HG03439 (cell line): ENCODE results near the gene DRC7.
"Not testable (repeated sequence)": the region's sequence is repeated elsewhere in the genome, so short reads cannot be mapped to it uniquely, and the experiment has no call there.

Source experiments
- ATAC-seq: cut with Tn5 transposase; IDR thresholded peaks from one replicate; pipeline ENCODE4 v1.9.1; 2021; ENCODE audit warnings: mild to moderate bottlenecking, moderate library complexity; ENCODE audit not compliant: unreplicated experiment

The DRC7 gene

DNA sequence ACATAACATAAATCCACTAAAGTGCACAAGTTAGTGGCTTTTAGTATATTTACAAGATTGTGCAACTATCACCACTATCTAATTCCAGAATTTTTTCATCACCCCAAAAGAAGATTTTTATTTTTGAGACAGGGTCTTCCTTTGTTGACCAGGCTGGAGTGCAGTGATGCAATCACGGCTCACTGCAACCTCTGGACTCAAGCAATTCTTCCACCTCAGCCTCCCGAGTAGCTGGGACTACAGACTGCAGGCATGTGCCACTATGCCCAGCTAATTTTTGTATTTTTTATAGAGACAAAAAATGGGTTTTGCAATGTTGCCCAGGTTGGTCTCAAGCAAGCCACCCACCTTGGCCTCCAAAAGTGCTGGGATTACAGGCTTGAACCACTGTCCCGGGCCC is 15.1 kb downstream of the DRC7 start:
- no peak for ATAC-seq

DNA sequence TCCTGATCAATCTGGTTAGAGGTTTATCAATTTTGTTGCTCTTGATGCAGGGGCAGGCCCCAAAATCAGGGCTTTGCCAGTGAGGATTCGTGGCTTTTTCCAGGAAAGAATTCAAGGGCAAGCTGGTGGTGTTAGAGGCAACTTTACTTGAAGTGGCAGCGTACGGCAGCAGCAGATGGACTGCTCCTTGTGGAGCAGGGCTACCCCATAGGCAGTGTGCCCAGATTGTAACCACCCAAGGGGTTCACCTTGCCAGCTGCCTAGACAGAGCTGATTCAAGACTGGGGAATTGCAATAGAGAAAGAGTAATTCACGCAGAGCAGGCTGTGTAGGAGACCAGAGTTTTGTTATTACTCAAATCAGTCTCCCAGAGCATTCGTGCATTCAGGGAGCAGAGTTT is 16.7 kb downstream of the DRC7 start:
- ATAC-seq: no peak

DNA sequence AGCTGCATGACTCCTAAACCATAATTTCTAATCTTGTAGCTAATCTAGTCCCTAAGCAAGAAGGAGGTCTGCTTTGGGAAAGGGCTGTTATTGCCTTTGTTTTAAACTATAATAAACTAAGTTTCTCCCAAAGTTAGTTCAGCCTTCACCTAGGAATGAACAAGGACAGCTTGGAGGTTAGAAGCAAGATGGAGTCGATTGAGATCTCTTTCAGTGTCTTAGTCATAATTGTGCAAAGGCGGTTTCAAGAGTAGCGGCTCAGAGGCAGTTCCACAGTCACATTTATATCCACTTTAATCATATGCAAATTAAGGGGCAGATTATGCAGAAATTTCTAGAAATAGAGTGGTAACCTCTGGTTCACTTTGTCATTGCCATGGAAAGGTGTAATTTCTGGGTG is 17.4 kb downstream of the DRC7 start:
- ATAC-seq: no peak

DNA sequence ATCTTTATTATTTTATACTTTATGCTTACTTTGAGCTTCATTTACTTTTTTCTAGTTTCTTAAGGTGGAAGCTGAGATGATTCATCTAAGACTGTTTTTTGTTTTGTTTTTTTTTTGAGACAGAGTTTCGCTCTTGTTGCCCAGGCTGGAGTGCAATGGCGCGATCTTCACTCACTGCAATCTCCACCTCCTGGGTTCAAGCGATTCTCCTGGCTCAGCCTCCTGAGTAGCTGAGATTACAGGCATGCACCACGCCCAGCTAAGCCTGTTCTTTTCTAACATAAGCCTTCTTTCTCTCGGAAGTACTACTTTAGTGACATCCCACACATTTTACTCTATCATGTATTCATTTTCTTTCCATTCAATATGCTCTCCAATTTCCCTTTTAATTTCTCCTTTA is 18.0 kb downstream of the DRC7 start:
- ATAC-seq: not testable (repeated sequence)

DNA sequence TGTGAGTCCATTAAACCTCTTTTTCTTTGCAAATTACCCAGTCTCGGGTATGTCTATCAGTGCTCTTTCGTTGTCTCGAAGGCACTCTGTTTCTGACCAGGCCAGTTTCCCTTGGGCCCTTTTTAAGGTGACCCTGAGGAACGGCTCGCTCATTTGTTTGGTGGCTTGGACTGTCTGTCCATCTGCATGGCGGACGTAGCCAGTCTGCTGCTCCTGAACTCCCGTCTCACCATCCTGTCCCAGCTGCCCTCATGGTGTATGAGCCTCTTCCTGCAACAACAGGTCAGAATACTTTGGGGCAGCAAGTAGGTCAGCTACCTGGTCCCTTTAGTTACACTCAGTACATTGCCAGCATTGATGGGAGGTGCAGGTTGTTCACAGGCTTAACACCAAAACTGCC is 19.0 kb downstream of the DRC7 start:
- no peak for ATAC-seq

DNA sequence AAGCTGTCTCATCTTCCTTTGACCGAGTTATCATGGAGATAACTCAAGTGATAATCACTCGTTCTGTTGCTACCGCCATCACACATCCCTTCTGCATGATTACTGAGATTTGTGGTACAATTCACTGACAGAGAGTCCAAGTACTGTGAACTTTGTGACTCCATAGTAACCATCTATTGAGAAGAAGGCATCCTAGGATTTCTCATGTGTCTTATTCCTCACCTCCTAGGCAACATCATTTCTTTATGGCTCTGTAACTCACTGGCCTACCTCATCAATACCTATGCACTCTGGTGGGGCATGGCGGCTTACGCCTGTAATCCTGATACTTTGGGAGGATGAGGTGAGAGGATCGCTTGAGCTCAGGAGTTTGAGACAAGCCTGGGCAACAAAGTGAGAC is 19.4 kb downstream of the DRC7 start:
- ATAC-seq: no peak

DNA sequence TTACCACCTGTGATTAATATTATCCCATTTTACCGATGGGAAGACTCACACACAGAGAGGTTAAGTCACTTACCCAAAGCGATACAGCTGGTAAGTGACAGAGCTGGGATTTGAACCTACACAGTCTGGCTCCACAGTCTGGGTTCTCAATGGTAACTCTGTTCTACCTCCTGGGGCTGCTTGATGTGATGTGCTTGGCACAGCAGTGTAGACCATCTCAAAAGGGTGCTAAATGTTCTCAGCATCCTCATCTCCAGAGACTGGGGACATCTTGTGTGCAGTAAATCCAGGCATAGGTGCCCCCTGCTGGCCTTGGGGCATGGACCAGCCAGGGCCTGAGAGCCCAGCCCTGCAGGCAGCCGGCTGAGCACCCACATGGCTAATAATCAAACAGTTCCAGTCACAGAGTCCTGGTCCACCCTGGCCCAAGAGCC is 25.6 kb downstream of the DRC7 start:
- ATAC-seq: no peak

DNA sequence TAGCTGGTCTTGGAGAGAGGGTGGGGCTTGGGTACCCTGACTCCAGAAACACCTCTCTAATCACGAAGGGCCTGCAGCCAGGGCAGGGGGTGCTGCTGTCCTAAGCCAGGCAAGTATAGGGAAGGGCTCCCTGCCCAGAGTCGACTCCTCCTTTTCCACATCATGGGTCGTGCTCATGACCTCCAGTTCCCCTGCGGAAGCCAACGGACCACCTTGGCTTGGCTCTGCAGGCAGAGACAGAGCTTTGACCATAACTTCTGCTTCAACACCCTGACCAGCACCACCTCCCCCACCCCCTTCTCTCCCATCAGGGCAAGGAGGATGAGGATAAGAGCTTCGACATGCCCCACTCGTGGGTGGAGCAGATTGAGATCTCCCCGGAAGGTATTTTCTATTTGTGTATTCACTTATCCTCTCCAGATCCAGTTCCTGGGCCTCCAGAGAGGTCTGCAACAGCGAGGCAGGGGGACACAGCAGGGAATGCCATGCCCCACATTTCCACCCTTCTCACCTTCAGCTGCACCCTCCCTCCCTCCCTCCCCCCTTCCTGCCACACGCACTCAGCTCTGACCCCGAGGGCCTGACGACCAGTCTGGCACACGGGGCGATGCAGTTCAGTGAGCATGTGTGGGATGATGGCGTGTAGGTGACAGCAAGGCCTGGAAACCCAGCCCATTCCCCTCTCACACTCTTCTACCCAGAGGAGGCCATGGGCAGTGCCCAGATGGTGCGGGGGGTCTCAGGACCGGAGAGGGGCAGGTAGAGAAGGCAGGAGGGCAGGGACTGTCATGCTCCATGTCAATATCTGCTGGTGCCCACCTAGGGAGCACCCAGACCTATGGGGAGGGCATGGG is 27.0 kb downstream of the DRC7 start:
- no peak for ATAC-seq

DNA sequence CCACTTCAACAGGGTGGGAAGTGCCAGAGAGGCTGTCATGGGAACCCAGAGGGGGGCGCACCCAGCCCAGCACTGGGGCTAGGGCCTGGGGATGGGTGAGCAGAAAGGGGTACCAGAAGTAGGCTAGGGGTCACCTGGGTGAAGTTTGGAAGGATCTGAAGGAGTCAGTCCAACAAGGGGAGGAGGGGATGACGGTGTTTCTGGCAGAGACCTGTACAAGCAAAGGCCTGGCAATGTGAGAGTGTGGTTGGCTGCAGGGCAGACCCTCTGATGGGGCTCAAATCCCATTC is 27.5 kb downstream of the DRC7 start:
- ATAC-seq: no peak

DNA sequence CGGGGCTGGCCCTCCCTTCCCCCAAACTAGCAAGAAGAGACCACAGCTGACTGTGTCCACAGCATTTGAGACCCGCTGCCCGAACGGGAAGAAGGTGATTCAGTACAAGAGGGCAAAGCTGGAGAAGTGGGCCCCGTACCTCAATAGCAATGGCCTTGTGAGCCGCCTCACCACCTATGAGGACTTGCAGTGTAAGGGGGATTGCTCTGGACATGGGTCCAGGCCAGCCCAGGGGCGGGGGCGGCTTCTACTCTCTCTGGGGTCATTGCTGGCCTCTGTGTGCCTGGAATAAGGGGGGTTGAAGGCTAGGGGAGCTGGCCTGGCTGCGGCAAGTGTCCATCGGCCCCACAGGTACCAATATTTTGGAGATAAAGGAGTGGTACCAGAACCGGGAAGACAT is 28.0 kb downstream of the DRC7 start:
- no peak for ATAC-seq

DNA sequence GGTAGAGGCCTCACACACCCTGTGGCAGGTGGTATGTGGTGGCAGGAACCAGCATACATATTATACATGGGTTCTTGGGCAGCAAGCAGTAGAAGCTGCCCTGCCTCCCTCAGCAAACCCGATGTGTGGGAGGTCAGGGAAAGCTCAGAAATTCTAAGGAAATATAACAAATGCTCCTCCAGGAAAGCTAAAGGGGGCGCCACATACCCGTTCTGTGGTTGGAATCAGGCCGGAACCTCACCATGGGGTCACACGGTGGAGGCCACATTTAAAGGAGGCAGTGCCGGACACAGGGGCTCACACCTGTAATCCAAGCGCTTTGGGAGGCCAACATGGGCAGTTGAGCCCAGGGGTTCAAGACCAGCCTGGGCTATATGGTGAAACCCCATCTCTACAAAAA is 28.6 kb downstream of the DRC7 start:
- ATAC-seq: no peak

DNA sequence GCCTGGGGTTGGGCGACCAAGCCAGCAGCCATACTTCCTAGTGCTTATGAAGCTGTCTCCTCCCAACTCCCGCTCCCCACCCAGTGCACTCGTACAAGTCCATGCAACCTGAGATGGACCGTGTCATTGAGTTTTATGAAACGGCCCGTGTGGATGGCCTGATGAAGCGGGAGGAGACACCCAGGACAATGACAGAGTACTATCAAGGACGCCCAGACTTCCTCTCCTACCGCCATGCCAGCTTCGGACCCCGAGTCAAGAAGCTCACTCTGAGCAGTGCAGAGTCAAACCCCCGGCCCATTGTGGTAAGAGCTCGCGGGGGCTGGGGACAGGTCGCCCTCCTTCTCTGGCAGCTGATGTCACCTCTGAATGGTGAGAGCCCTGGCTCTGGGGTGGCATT is 29.9 kb downstream of the DRC7 start:
- ATAC-seq: no peak

DNA sequence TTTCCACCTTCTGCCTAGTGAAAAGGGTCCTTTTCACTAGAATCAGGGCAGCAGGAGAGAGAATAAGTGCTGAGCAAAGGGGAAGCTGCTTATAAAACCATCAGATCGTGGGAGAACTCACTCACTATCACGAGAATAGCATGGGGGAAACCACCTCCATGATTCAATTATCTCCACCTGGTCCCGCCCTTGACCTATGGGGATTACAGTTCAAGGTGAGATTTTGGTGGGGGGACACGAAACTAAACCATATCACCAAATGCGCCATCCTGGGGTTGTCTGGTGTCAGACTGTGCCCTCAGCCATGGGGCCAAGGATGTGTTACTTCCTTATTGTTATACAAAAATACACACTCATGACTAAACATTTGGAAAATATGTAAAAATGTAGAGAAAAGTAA is 30.5 kb downstream of the DRC7 start:
- ATAC-seq: no peak

DNA sequence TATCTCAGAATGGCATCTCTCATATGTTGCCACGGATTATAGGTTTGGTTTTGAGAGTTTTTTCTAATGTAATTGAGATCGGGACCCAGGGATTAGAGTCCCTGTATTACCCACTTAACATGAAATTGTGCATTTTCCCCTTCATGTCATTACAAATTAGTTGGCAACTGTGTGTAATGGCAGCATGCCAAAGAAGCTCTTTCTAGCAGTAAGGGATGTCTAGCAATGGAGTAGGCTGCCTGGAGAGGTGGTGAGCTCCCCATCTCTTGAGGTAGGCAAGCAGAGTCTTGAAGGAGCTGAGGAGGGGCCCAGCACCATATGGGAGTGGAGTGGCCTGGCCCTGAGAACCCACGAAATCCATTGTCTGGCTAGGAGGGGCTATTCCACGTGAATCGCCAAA is 30.9 kb downstream of the DRC7 start:
- no peak for ATAC-seq

DNA sequence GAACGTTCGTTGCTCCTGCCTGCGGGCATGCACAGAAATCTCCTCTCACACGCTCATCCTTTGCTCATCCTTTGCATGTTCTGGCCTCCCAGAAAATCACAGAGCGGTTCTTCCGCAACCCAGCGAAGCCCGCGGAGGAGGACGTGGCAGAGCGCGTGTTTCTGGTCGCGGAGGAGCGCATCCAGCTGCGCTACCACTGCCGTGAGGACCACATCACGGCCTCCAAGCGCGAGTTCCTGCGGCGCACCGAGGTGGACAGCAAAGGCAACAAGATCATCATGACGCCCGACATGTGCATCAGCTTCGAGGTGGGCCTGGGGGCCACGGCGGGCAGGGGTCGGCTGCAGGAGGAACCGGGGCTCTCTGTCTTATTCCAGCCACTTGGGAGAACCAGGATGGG is 31.4 kb downstream of the DRC7 start:
- no peak for ATAC-seq

DNA sequence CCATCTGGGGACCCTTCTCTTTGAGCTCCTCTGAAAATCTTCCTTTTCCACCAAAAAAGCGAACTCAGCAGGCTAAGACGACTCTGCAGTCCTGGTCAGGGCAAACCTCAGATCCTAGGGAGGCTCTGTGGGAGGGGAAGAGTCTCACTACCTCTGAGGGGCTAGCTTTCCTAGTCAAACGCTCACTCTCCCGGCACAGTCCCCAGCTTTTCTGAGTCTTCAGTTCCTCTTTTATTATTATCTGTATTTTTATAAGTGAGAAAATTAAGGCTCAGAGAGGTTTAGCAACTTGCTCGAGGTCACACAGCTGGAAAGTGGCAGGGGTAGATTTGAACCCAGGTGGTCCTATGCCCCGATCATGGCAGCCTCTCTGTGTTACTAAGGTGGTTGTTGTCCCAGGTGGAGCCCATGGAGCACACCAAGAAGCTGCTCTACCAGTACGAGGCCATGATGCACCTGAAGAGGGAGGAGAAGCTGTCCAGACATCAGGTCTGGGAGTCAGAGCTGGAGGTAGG is 31.9 kb downstream of the DRC7 start:
- ATAC-seq: no peak

DNA sequence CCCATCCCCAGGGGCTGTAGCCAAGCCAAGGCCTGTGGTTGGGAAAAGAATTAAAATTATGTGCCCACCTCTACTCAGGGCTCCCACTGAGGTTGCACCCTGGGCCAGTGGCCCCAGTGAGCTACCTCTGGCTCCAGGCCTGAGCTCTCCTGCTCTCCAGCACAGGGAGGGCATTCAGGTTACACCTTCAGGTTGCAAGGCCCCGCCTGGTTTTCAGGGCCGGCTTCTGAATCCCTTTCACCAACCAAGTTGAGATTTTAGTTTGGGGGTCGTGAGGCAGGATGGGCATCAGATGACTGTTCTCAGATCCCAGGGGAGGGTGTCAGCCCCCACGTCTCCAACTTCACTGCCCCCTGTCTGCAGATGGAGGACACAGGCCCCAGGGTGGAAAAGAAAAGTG is 33.0 kb downstream of the DRC7 start:
- no peak for ATAC-seq

DNA sequence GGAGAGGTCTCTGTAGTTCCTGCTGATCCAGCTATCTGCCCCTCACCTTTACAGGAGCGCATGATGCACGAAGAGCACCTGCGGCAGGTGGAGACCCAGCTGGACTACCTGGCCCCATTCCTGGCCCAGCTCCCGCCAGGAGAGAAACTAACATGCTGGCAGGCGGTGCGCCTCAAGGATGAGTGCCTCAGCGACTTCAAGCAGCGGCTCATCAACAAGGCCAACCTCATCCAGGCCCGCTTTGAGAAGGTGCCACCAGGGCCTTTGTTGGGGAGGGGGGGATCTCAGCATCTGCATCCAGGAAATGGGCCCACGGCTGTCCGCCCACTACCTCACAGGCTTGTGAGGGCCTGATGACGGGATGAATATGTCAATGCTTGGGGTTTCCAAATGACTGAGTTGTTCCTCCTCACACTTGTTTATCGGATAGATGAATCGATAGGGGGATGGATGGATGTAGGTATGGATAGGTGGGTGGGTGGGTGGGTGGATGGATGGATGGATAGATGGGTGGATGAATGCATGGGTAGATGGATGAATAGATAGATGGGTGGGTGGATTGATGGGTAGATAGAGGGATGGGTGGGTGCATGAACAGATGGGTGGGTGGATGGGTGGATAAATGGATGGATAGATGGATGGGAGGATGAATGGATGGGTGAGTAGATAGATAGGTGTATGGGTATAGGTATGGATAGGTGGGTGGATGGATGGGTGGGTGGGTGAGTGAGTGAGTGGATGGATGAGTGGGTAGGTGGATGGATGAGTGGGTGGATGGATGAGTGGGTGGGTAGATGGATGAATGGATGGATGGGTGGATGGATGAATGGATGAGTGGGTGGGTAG is 34.0 kb downstream of the DRC7 start:
- ATAC-seq: no peak

DNA sequence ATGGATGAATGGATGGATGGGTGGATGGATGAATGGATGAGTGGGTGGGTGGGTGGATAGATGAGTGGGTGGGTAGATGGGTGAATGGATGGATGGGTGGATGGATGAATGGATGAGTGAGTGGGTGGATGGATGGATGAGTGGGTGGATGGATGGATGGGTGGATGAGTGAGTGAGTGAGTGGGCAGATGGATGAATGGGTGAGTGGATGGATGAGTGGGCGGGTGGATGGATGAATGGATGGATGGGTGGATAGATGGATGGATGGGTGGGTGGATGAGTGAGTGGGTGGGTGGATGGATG is 34.5 kb downstream of the DRC7 start:
- ATAC-seq: no peak

DNA sequence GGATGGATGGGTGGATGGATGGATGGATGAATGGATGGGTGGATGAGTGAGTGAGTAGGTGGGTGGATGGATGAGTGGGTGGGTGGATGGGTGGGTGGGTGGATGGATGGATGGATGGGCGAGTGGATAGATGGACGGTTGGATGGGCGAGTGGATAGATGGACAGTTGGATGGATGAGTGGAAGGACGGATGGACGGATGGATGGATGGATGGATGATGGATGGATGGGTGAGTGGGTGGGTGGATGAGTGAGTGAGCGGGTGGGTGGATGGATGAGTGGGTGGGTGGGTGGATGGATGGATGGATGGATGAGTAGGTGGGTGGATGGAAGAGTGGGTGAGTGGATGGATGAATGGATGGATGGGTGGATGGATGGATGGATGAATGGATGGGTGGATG is 35.2 kb downstream of the DRC7 start:
- ATAC-seq: not testable (repeated sequence)

DNA sequence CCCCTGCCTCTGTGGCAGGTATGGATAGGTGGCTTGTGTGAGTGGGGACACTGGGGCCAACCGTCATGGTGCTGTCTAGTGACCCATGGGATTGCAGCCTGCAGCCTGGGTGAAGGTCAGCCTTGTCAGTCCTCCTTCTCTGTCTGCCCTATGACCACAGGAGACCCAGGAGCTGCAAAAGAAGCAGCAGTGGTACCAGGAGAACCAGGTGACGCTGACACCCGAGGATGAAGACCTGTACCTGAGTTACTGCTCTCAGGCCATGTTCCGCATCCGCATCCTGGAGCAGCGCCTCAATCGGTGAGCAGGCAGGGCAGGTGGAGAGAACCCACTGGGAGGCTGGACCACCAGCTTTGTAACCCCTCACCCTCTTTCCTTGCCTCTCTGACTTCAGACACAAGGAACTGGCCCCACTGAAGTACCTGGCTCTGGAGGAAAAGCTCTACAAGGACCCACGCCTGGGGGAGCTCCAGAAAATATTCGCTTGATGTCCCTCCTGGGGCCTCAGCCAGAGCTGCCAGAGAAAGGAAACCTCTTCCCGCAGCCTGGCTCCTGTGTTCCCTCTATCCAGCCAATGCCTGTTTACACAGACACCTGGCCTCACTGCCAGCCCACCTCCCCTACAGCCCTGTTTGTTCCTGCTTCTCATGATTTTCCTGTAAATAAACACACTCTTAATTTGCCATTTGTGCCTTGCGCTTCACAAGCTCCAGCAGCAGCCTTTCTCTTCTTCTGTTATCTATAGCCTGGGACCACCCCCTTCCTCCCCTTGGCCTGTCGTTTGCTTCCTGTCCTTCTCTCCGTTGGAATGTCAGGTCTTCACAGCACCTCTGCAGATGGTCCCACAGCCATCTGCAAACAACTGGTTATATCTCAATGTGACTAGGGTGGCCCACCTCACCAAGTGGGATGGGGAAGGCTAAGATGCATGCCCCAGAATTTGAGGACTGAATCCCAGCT is 36.4 kb downstream of the DRC7 start:
- no peak for ATAC-seq
